ENCODE measurements around the gene PTPRA.
"Not testable (repeated sequence)": the region's sequence is repeated elsewhere in the genome, so short reads cannot be mapped to it uniquely, and the experiment has no call there.

The PTPRA gene

DNA sequence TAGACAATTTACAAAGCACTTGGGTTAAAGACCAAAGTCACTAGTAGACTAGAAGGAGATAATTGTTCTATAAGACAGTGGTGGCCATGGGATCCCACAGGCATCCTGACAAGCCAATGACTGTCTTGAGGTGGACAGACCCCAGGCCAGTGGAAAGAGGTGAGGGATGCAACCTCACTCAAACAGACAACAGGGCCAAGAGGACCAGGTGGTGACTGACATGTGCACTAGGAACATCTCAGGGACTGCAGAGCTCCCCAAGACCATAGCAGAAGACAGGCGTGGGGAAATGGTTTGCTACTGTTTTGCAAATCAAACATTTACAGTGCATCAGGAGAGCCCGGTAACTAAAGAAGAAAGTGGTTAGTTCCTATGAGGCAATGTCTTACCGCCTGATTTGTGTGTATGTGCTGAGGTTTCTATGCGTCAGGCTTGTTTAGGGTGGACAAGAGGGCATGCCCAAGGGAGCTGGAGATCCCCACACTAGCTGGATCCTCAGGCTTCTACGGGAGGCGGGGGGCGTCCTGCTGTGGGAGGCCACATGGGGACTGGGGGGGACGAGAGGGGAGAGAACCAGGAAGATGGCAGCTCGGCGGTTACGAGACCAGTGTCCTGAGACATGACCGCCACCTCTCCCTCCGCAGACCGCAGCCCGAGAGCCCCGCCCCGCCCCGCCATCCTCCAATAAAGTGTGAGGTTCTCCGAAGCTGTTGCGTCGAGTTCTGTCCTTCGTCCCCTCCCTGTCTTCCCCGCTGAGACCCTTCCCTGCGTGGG, 171.9 kb downstream of the PTPRA start:
- peak; percentile 89 for DNase-seq (ENCODE audit: low spot score)

DNA sequence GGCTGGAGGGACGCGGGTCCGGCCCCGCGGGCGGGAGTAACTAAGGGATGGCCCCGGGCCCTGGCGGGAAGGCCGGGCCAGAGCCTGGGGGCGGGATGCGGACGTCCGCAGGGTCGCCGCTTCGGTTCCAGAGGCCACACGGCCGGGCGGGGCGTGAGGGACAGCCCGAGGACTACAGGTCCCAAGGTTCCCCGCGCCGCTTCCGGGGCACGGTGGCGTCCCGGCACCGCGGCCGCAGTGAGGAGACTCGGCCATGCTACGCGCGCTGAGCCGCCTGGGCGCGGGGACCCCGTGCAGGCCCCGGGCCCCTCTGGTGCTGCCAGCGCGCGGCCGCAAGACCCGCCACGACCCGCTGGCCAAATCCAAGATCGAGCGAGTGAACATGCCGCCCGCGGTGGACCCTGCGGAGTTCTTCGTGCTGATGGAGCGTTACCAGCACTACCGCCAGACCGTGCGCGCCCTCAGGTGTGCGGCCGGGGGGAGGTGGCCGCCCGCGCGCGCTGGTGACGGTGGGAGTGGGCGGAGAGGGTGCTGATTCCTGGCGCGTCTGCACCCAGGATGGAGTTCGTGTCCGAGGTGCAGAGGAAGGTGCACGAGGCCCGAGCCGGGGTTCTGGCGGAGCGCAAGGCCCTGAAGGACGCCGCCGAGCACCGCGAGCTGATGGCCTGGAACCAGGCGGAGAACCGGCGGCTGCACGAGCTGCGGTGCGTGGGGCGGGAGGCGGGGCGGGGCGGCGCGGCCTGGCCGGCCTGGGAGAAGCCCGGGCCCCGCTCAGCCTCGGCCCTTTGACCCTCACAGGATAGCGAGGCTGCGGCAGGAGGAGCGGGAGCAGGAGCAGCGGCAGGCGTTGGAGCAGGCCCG, 172.8 kb downstream of the PTPRA start, which contains the start of gene MRPS26:
TSS of gene MRPS26 (plus strand) at position 237 of the 861 bp plus-strand sequence. CDS start at position 254, 17 bp downstream.
- peak; percentile 96 for DNase-seq (ENCODE audit: low spot score)

DNA sequence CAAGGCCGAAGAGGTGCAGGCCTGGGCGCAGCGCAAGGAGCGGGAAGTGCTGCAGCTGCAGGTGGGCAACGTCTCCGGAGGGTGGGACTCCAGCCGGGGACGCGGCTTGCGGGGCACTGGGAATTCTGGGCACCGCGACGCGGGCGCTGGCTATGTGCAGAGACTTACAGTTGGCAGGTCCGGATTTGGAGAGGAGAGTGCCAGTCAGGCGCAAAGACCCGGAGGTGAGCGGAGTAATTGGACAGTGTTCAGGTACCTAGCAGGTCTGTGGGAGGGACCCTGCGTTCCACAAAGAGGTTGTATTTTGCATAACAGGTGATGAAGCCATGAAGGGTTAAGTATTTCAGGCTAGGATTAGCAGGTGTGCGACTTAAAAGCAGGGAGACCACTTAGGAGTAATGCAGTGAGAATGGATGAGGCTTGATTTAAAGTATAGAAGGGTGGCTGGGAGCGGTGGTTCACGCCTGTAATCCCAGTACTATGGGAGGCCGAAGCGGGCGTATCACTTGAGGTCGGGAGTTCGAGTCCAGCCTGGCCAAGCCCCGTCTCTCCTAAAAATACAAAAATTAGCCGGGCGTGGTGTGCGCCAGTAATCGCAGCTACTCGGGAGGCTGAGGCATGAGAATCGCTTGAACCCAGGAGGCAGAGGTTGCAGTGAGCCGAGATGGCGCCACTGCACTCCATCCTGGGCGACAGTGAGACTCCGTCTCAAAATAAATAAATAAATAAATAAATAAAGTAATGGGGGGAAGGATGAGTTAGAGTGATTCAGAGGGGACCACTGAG, 173.6 kb downstream of the PTPRA start:
- DNase-seq (ENCODE audit: low spot score): no peak

DNA sequence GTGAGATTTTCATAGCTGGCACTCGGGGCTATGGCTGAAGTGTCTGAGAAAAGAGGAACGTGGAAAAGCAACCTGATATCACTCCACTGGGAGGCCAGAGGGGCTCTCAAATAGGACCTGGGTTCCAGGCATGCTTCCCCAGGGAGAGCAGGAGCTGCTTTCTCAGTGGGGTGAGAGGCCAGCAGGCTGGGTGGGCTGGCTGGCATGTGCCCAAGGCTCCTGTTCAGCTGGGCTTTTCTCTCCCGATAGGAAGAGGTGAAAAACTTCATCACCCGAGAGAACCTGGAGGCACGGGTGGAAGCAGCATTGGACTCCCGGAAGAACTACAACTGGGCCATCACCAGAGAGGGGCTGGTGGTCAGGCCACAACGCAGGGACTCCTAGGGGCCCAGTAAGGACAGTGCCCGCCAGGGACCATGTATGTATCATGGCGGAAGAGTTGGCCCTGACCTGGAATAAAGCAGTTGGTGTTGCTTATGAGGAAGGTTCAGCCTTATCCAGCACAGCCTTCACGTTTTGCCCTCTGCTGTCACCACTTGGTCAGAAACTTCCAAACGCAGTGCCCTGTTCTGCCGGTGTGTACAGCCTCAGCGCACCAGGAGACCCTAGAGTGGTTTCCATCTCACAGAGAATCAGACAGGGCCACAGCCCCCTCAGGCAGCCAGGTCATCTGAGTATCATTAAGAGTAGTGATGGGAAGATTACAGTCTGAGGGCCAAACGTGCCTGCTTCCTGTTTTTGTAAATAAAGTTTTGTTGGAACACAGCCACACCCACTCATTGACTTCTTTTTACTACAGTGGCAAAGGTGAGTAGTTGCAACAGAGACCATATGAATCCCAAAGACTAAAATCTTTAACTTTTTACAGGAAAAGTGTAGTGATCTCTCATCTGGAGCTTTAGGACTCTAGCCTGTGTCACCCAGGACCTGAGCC, 174.5 kb downstream of the PTPRA start:
- DNase-seq (ENCODE audit: low spot score): no peak

DNA sequence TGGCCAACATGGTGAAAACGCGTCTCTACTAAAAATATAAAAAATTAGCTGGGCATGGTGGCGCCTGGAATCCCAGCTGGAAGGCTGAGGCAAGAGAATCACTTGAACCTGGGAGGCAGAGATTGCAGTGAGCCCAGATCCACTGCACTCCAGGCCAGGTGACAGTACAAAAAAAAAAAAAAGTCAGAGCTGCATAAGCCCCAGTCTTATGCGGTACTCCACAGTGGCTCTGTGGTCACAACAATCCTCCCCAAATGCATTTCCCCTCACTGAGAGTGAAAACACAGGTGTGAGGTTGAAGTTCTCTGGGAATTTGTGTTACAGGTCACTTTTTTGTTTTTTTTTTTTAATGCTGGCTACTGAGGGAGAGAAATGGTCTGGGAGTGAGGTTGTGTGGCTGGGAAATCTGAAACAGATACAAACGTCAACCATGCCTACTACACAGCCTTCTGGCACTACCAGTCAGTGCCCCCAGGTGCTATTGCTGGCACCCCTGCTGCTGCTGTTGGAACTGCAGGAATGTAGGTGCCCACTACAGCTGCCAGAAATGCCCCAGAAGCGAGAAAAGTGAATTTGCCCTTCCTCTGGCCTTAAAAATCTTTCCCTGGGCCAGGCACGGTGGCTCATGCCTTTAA, 178.2 kb downstream of the PTPRA start:
- no peak for DNase-seq (ENCODE audit: low spot score)

DNA sequence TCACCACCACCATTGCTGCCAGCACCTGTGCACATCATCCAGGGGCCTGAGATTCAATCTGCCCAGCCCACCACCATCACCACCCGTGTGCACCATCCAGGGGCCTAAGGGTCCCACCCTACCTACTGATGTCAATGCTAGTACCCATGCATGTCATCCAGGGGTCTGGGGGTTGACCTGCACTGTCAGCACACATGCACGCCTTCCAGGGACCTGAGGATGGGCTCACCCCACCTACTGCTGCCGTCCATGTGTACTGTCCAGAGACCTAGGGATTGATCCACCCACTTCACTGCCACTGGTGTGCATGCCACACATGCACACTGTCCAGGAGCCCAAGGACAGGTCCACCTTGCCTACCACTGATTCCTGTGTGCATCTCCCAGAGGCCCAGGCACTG, 186.2 kb downstream of the PTPRA start:
- no peak for DNase-seq (ENCODE audit: low spot score)

DNA sequence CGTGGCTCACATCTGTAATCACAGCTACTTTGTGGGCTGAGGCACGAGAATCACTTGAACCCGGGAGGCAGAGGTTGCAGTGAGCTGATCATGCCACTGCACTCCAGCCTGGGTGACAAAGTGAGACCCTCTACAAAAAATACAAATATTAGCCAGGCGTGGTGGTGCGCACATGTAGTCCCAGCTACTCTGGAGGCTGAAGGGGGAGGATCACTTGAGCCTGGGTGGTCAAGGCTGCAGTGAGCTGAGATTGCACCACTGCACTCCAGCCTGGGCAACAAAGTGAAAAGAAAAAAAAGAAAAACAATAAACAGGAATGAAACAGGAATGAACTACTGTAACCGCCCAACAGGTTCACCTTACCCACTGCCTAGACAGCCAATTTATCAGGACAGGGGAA, 190.8 kb downstream of the PTPRA start:
- DNase-seq (ENCODE audit: low spot score): not testable (repeated sequence)

DNA sequence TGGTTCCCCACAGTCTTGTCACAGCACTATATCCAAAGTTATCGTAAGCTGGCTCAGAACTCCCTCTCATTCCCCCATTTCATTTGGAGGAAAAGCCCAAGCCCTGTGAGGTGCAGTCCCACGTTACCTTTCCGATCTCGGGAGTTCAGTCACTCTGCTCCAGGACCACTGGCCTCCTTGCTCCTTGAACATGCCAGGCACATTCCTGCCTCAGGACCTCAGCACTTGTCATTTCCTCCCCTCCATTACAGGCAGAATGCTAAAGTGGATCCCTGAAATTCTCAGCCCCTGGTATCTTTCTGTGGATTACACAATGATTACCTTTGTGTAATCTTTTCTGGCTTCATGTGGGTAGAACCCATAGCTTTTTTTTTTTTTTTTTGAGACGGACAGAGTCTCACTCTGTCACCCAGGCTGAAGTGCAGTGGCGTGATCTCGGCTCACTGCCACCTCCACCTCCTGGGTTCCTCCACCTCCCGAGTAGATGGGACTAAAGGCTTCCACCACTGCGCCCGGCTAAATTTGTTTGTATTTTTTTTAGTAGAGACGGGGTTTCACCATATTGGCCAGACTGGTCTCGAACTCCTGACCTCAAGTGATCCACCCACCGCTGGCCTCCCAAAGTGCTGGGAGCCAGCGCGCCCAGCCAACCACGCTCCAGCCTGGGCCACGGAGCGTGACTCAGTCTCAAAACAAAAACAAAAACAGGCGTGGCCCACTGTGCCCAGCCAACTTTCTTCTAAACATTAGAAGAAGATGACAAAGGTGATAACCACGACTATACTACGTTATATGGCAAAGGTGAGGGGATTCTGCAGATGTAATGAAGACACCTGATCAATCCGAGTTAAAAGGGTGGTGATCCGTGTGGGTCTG, 194.1 kb downstream of the PTPRA start:
- DNase-seq (ENCODE audit: low spot score): no peak

DNA sequence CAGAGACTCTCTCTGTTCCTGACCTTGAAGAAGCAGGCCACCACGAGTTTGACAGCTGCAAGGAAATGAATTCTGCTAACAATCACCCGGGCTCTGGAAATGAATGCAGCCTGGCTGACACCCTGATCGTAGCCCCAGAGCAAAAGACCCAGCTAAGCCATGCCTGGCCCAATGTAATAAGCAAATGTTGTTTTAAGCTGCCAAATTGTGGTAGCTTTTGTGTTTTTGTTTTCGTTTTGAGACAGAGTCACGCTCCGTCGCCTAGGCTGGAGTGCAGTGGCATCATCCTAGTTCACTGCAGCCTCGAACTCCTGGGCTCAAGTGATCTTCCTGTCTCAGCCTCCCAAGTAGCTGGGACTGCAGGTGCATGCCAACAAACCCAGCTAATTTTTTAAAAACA, 194.8 kb downstream of the PTPRA start:
- no peak for DNase-seq (ENCODE audit: low spot score)

DNA sequence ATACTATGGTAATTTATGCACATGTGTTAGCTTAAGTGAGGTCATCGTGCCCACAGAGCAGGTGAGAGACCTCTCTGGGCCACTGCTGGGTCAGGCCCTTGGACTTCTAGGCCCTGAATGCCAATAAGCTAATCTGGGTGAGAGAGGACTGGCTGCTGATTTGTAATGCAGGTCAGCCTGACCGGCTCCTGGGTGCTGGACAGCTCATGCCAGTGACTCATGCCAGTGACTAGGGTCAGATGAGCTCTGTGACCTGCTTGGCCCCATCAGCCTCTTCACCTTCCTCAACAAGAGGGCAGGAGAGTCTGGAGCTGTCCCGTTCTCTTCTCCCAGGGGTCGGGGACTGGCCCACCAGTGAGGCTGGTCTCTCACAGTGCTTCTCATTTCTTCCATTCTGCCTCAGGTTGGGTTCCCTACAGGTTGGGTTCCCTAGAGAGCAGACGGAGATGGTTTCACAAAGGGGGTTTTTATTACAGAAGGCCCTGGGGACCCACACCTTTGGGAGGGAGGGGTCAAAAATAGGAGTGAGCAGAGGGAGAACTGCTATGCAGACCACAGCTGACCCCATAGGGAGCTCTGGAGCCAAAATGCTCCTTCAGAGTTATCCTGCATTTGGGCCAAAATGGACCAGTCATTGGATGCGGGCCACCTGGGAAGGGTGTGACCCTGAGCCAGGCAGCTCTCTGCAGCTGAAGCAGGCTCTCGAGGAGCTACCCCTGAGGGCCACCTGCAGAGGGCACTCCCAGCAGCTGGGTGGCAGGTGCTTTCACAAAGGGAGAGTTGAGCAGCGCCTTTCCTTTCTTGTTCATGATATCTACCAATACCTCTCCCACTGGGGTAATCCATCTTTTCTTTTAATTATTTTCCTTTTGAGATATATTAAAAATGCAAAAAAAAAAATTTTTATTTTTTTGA, 196.0 kb downstream of the PTPRA start:
- DNase-seq (ENCODE audit: low spot score): no peak

DNA sequence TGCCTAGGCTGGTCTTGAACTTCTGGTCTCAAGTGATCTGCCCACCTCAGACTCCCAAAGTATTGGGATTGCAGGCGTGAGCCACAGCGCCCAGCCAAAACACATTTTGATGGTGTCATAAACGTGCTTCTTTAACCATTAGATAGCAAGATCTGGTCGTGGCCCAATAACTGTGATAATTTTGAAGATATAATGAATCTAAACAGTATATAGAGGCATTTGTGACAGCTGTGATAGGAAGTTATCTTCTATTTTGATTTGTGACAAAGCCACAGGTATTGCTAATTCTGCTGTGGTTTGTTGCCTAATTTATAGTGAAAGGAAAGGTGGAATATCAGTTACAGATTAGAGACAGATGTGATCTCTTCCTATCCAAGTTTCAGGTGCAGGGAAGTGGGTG, 197.4 kb downstream of the PTPRA start:
- no peak for DNase-seq (ENCODE audit: low spot score)

DNA sequence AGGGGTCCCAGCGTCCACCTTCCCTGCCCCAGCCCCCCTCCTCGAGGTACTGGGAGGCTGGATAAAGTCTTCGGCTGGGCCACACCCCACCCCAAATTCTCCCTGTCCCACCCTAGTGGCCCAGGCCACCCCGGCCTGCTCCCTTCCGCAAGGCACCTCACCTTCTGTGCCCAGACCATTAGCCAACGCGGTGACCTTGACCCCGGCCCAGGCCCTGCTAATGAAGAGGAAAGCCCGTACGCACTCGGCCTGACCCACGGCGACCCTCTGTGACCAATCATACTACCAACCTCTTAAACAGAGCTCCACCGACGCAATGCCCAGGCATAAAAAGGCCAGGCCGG, 198.0 kb downstream of the PTPRA start:
- DNase-seq (ENCODE audit: low spot score): no peak

DNA sequence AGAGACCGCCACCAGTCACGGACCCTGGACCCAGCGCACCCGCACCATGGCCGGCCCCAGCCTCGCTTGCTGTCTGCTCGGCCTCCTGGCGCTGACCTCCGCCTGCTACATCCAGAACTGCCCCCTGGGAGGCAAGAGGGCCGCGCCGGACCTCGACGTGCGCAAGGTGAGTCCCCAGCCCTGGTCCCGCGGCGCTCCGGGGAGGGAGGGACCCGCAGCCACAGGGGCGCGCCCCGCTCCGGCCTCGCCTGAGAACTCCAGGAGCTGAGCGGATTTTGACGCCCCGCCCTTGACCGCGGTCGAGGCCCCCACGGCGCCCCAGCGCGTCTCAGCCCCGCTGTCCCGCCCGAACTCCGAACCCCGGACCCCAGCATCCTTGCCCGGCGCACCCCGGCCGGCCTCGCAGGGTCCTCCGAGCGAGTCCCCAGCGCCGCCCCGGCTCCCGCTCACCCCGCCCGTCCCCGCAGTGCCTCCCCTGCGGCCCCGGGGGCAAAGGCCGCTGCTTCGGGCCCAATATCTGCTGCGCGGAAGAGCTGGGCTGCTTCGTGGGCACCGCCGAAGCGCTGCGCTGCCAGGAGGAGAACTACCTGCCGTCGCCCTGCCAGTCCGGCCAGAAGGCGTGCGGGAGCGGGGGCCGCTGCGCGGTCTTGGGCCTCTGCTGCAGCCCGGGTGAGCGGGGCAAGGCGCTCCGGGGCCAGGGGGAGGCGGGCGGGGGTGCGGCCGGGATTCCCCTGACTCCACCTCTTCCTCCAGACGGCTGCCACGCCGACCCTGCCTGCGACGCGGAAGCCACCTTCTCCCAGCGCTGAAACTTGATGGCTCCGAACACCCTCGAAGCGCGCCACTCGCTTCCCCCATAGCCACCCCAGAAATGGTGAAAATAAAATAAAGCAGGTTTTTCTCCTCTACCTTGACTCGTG, 198.6 kb downstream of the PTPRA start, which contains the start of gene OXT:
TSS of gene OXT (plus strand) at position 11 of the 920 bp plus-strand sequence. CDS start at position 47, 36 bp downstream.
- no peak for DNase-seq (ENCODE audit: low spot score)

DNA sequence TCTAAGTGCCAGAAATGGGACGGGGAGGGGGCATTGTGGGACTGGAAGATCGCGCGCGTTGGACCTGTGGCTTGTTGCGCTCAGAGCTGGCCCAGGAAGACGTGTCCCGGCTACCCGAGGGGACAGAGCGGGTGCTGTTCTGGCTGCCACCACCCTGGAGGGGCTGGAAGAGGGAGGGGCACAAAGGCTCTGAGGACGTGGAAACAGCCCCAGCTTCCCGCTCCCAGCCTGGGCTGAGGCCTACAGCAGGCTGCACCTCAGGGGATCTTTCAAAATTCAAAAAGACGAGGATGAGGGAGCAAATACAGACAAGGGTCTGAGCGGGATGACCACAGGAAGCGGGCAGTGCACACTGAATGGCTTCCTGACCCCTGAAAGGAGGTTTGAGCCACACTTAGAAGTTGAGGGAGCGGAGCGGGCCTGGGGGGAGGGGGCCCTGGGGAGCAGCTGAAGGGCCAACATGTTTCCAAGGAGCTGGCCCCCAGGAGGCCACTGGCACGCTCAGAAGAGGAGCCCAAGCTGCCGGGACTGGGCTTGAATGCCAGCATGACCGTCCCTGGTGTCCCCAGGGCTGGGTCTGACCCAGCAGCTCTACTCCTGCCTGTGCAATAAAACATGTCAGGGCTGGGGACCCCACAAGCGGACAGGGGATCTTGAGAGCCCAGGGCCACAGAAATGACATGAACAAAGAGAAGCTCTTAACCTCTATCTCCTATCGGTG, 199.4 kb downstream of the PTPRA start:
- no peak for DNase-seq (ENCODE audit: low spot score)

DNA sequence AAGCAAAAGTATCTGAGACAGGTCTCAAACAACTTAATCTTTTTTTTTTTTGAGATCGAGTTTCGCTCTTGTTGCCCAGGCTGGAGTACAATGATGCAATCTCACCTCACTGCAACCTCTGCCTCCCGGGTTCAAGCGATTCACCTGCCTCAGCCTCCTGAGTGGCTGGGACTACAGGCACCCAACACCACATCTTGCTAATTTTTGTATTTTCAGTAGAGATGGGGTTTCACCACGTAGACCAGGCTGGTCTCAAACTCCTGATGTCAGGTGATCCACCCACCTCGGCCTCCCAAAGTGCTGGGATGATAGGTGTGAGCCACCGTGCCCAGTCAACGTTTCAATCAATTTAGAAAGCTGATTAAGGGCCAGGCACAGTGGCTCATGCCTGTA, 200.0 kb downstream of the PTPRA start:
- not testable (repeated sequence) for DNase-seq (ENCODE audit: low spot score)

DNA sequence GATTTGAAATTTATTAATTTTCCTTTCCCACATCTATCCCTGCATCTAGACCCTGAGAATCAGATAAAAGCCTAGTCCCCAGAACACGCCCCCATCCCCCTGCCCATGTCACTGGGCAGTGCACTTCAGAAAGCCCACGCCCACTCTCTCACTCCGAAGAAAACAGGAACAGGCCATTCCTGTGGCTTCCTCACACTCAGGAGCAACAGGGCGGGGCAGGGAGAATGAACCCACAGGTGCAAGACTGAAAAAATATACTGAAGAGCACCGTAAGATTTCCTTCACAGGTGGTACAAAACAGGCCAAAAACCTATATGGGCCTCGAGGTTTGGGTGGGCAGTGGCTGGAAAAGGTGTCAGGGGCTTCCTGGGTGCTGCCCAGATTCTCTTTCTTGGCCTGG, 201.5 kb downstream of the PTPRA start:
- no peak for DNase-seq (ENCODE audit: low spot score)

DNA sequence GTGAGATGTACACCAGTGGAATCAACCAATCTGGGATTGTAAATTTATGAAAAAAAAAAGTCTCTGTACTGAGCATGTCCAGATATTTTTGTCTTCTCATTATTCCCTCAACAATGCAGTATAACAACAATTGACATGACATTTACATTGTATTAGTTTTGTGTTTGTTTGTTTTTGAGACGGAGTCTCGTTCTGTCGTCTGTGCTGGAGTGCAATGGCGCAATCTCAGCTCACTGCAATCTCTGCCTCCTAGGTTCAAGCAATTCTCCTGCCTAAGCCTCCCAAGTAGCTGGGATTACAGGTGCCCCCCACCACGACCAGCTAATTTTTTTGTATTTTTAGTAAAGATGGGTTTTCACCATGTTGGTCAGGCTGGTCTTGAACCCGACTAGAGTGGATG, 202.0 kb downstream of the PTPRA start:
- DNase-seq (ENCODE audit: low spot score): not testable (repeated sequence)
